K562 (cell line): Measurements from ENCODE around the gene CELF4.

Source experiments
- ETS2 ChIP-seq: IDR thresholded peaks from 2 replicates; pipeline ENCODE4 v1.6.1; 2016; ENCODE audit warnings: borderline replicate concordance, missing genetic modification characterization, mild to moderate bottlenecking, moderate library complexity, missing compliant biosample characterization; ENCODE audit not compliant: poor library complexity, severe bottlenecking
- HNRNPH1 ChIP-seq: fragments of 200-400 bp; formaldehyde crosslinking; optimal IDR thresholded peaks from 2 replicates; pipeline ENCODE3; 2017; ENCODE audit warnings: low read depth, mild to moderate bottlenecking, low read length, moderate library complexity
- POLR2A ChIP-seq: fragments of 450-650 bp; conservative IDR thresholded peaks from 2 replicates; pipeline ENCODE4 v1.6.1; 2016
- POLR2AphosphoS5 ChIP-seq: IDR thresholded peaks from 2 replicates; pipeline ENCODE4 v1.6.1; 2011; ENCODE audit warnings: mild to moderate bottlenecking, low read depth, low read length, moderate library complexity; ENCODE audit not compliant: control insufficient read depth, insufficient read depth
- POLR2B ChIP-seq: fragments of 450-650 bp; IDR thresholded peaks from 2 replicates; pipeline ENCODE4 v1.6.1; 2018; ENCODE audit warnings: low read depth; ENCODE audit not compliant: partially characterized antibody
- SP2 ChIP-seq: IDR thresholded peaks from 2 replicates; pipeline ENCODE4 v1.6.1; 2011; ENCODE audit warnings: mild to moderate bottlenecking, low read depth, low read length, moderate library complexity; ENCODE audit not compliant: poor library complexity, severe bottlenecking; ENCODE audit errors: extremely low read depth
- SRSF1 ChIP-seq: fragments of 200-400 bp; formaldehyde crosslinking; IDR thresholded peaks from 2 replicates; pipeline ENCODE4 v1.6.1; 2017; ENCODE audit warnings: mild to moderate bottlenecking, low read depth, low read length, moderate library complexity
- ZNF165 ChIP-seq: fragments of 250-450 bp; sonication (Bioruptor Pico); IDR thresholded peaks from 2 replicates; pipeline ENCODE4 v1.4.0; 2020; ENCODE audit warnings: borderline replicate concordance
- ZNF175 ChIP-seq: fragments of 200-800 bp; sonication (Bioruptor generic); IDR thresholded peaks from 2 replicates; pipeline ENCODE4 v1.6.1; 2016; ENCODE audit warnings: low read depth, mild to moderate bottlenecking, missing genetic modification characterization, missing compliant biosample characterization
- ZNF3 ChIP-seq: fragments of 250-450 bp; sonication (Bioruptor Pico); IDR thresholded peaks from 2 replicates; pipeline ENCODE4 v1.5.0; 2021; ENCODE audit warnings: mild to moderate bottlenecking, moderate library complexity
- TF ChIP-seq, protein P1 (sequence below), 3 experiments: IDR thresholded peaks in 2 of 3; conservative IDR thresholded peaks in 1 of 3; 2 replicates each; pipeline ENCODE4 v1.5.1; 2011 to 2012; ENCODE audit warnings: low read length in 3 of 3, mild to moderate bottlenecking in 3 of 3, control low read depth in 2 of 3, improper control_type of control experiment in 1 of 3, inconsistent platforms in 1 of 3, low read depth in 1 of 3, mixed read lengths in 1 of 3, moderate library complexity in 1 of 3; ENCODE audit not compliant: insufficient read depth in 2 of 3

DNA sequence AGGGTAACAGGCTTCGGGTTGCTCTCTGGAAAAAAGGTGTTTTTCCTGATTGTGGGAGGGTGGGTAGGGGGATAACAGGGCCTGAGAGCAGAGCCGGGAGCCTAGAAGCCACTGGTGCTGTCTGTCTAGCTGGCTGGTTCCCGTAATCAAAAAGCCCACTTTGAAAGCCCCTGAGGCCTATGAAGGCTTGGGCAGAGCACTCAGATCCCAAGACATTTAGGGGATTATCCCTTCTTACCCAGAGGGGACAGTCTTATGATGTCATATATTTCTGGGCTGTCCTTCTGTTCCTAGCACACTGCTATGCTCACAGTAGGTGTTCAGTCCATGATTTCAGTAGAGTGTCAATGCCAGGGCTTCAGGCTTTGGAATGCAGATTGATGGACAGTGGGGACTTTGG lies 45.1 kb downstream of the CELF4 start:
- TF ChIP-seq ZNF175 (CRISPR knock-in tag) = no peak
- no peak for TF ChIP-seq POLR2B
- no peak for TF ChIP-seq POLR2AphosphoS5
- TF ChIP-seq POLR2A = no peak
- TF ChIP-seq, protein P1, sequence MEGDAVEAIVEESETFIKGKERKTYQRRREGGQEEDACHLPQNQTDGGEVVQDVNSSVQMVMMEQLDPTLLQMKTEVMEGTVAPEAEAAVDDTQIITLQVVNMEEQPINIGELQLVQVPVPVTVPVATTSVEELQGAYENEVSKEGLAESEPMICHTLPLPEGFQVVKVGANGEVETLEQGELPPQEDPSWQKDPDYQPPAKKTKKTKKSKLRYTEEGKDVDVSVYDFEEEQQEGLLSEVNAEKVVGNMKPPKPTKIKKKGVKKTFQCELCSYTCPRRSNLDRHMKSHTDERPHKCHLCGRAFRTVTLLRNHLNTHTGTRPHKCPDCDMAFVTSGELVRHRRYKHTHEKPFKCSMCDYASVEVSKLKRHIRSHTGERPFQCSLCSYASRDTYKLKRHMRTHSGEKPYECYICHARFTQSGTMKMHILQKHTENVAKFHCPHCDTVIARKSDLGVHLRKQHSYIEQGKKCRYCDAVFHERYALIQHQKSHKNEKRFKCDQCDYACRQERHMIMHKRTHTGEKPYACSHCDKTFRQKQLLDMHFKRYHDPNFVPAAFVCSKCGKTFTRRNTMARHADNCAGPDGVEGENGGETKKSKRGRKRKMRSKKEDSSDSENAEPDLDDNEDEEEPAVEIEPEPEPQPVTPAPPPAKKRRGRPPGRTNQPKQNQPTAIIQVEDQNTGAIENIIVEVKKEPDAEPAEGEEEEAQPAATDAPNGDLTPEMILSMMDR (IDR thresholded peaks at IDR 0.05 in 2 of 3, conservative IDR thresholded peaks at IDR 0.05 in 1 of 3; ENCODE audit: insufficient read depth in 2 of 3, low read depth in 1 of 3, low read length in 3 of 3) = no peak
- TF ChIP-seq ZNF3 (CRISPR knock-in tag) = no peak
- TF ChIP-seq SP2 = no peak
- no peak for TF ChIP-seq SRSF1
- TF ChIP-seq ETS2 = no peak
- no peak for TF ChIP-seq ZNF165 (CRISPR knock-in tag)
- TF ChIP-seq HNRNPH1 = no peak
